Panc1 (cell line): ENCODE results near the gene GOLGA8K.
"Not testable (repeated sequence)": the region's sequence is repeated elsewhere in the genome, so short reads cannot be mapped to it uniquely, and the experiment has no call there.

Experiments
- CTCF ChIP-seq: fragments of 450-650 bp; IDR thresholded peaks from 2 replicates; pipeline ENCODE4 v1.5.1; 2017; ENCODE audit warnings: mild to moderate bottlenecking
- POLR2AphosphoS5 ChIP-seq: IDR thresholded peaks from 2 replicates; pipeline ENCODE4 v1.6.1; 2012; ENCODE audit warnings: mild to moderate bottlenecking, low read depth, low read length, moderate library complexity
- REST ChIP-seq, 2 experiments: IDR thresholded peaks; 2 replicates each; pipeline ENCODE4 v1.6.1; 2011 to 2012; ENCODE audit warnings: low read depth in 2 of 2, control low read depth in 1 of 2, low read length in 1 of 2, mild to moderate bottlenecking in 1 of 2, moderate library complexity in 1 of 2; ENCODE audit not compliant: insufficient read depth in 1 of 2
- SIN3A ChIP-seq: IDR thresholded peaks from 2 replicates; pipeline ENCODE4 v1.6.1; 2012; ENCODE audit warnings: low read depth, mild to moderate bottlenecking, low read length, moderate library complexity, borderline replicate concordance; ENCODE audit not compliant: insufficient read depth
- TCF7L2 ChIP-seq: IDR thresholded peaks from 2 replicates; pipeline ENCODE4 v1.6.1; 2011; ENCODE audit warnings: mild to moderate bottlenecking, low read depth, low read length, inconsistent platforms

GRCh38 chr15:32374185-32374584 lies 28.9 kb downstream of the GOLGA8K start:
- TF ChIP-seq POLR2AphosphoS5; CTCF; TCF7L2; REST (IDR thresholded peaks at IDR 0.05; ENCODE audit: insufficient read depth in 1 of 2, low read depth in 2 of 2, low read length in 1 of 2); SIN3A: not testable (repeated sequence)
